Measurements from ENCODE around the gene KCND1.
"Not testable (repeated sequence)": the region's sequence is repeated elsewhere in the genome, so short reads cannot be mapped to it uniquely, and the experiment has no call there.

Gene KCND1

GRCh38 chrX:48971249-48972219 is at the start of gene KCND1:
TSS of gene KCND1 (minus strand) at chrX:48971844. CDS start at chrX:48970271, 1,573 bp downstream.
- no peak for DNase-seq

GRCh38 chrX:49019599-49020249 is 48.1 kb upstream of the KCND1 start:
- no peak for DNase-seq

GRCh38 chrX:49019050-49019449 is 47.4 kb upstream of the KCND1 start:
- no peak for DNase-seq

GRCh38 chrX:49003696-49004095 is 32.1 kb upstream of the KCND1 start:
- no peak for DNase-seq

- peak; percentile 73 for DNase-seq
These were observed 30.7 kb upstream of the KCND1 start, which contains the start of gene GRIPAP1 for GRCh38 chrX:49002091-49002935. TSS of gene GRIPAP1 (minus strand) at chrX:49002264. CDS start at chrX:49002229, 35 bp downstream.

- peak; percentile 26 for DNase-seq
These were observed 30.0 kb upstream of the KCND1 start for GRCh38 chrX:49001521-49002090.

GRCh38 chrX:49000636-49001035 is 29.0 kb upstream of the KCND1 start:
- DNase-seq, result no peak

GRCh38 chrX:48999030-48999429 is 27.4 kb upstream of the KCND1 start:
- no peak for DNase-seq

GRCh38 chrX:48998391-48998790 is 26.7 kb upstream of the KCND1 start:
- DNase-seq, result no peak

- DNase-seq, result no peak
These were observed 26.2 kb upstream of the KCND1 start for GRCh38 chrX:48997865-48998264.

- no peak for DNase-seq
These were observed 25.8 kb upstream of the KCND1 start for GRCh38 chrX:48997455-48997854.

- DNase-seq, result no peak
These were observed 25.3 kb upstream of the KCND1 start for GRCh38 chrX:48996969-48997368.

- DNase-seq, result no peak
These were observed 20.7 kb upstream of the KCND1 start for GRCh38 chrX:48992341-48992740.

GRCh38 chrX:48989483-48989882 is 17.8 kb upstream of the KCND1 start:
- no peak for DNase-seq

- no peak for DNase-seq
These were observed 12.3 kb upstream of the KCND1 start for GRCh38 chrX:48983896-48984295.

GRCh38 chrX:48983081-48983480 is 11.4 kb upstream of the KCND1 start:
- DNase-seq, result no peak

- no peak for DNase-seq
These were observed 9.5 kb upstream of the KCND1 start for GRCh38 chrX:48981178-48981577.

- not testable (repeated sequence) for DNase-seq
These were observed 8.7 kb upstream of the KCND1 start for GRCh38 chrX:48980341-48980740.

GRCh38 chrX:48978226-48978625 is 6.6 kb upstream of the KCND1 start:
- no peak for DNase-seq

- no peak for DNase-seq
These were observed 4.4 kb upstream of the KCND1 start for GRCh38 chrX:48976086-48976485.

GRCh38 chrX:48975541-48975940 is 3.9 kb upstream of the KCND1 start:
- DNase-seq, result no peak

GRCh38 chrX:48975041-48975440 is 3.4 kb upstream of the KCND1 start:
- DNase-seq, result no peak

- no peak for DNase-seq
These were observed 2.9 kb upstream of the KCND1 start for GRCh38 chrX:48974574-48974973.
